SU-DHL-6 (cell line): ENCODE measurements around the gene SLC5A2.

Source experiments
- H2AFZ ChIP-seq: fragments of 200-600 bp; sonication (generic); 2 replicates; pipeline ENCODE4 v1.6.1; 2014; ENCODE audit warnings: low read depth, mild to moderate bottlenecking, moderate library complexity, mixed read lengths, antibody characterized with exemption, low read length; ENCODE audit not compliant: severe bottlenecking
- H3F3A ChIP-seq: fragments of 200-600 bp; shearing (Covaris generic); 2 replicates; pipeline ENCODE4 v1.6.0; 2016; ENCODE audit warnings: antibody characterized with exemption, mild to moderate bottlenecking; ENCODE audit not compliant: insufficient read depth
- H3K27ac ChIP-seq: fragments of 200-600 bp; sonication (generic); 2 replicates; pipeline ENCODE4 v1.5.1; 2016; ENCODE audit warnings: low read depth, mild to moderate bottlenecking, low read length, moderate library complexity, mixed read lengths
- H3K27me3 ChIP-seq: fragments of 200-600 bp; sonication (generic), shearing (Covaris generic); 2 replicates; pipeline ENCODE4 v1.6.0; 2014; ENCODE audit warnings: mild to moderate bottlenecking, low read length
- H3K36me3 ChIP-seq: fragments of 200-600 bp; sonication (generic); 2 replicates; pipeline ENCODE4 v1.6.1; 2014; ENCODE audit warnings: mild to moderate bottlenecking, low read length, mixed read lengths
- H3K4me2 ChIP-seq: fragments of 300-600, 200-600 bp; shearing (Covaris generic), sonication (generic); 2 replicates; pipeline ENCODE4 v1.6.0; 2014; ENCODE audit warnings: low read length, low read depth, mild to moderate bottlenecking; ENCODE audit not compliant: poor library complexity, severe bottlenecking
- H3K4me3 ChIP-seq: fragments of 200-600 bp; sonication (generic); 2 replicates; pipeline ENCODE4 v1.5.1; 2014; ENCODE audit warnings: antibody characterized with exemption, low read length, mild to moderate bottlenecking, mixed read lengths; ENCODE audit not compliant: insufficient read depth, poor library complexity, severe bottlenecking
- H3K79me2 ChIP-seq: fragments of 200-600 bp; sonication (generic); 2 replicates; pipeline ENCODE4 v1.6.1; 2014; ENCODE audit warnings: mild to moderate bottlenecking, low read length, moderate library complexity; ENCODE audit not compliant: insufficient read depth
- H3K9ac ChIP-seq: fragments of 200-600 bp; sonication (generic); 2 replicates; pipeline ENCODE4 v1.7.0; 2014; ENCODE audit warnings: mild to moderate bottlenecking, low read length
- H3K9me2 ChIP-seq: fragments of 200-600 bp; sonication (generic); replicated peaks from 2 replicates; pipeline ENCODE4 v1.6.1; 2014; ENCODE audit warnings: low read length; ENCODE audit not compliant: insufficient read depth
- H3K9me3 ChIP-seq: fragments of 200-600 bp; sonication (generic); 2 replicates; pipeline ENCODE4 v1.6.1; 2014; ENCODE audit warnings: low read length, mixed read lengths; ENCODE audit not compliant: insufficient read depth
- H4K20me1 ChIP-seq: fragments of 200-600 bp; sonication (generic); 2 replicates; pipeline ENCODE4 v1.6.1; 2014; ENCODE audit warnings: low read depth, mild to moderate bottlenecking, antibody characterized with exemption, low read length, moderate library complexity, mixed read lengths
- EZH2phosphoT487 ChIP-seq: fragments of 200-600 bp; sonication (generic), shearing (Covaris generic); conservative IDR thresholded peaks from 2 replicates; pipeline ENCODE4 v1.6.1; 2018; ENCODE audit warnings: mild to moderate bottlenecking, antibody characterized with exemption, low read length, moderate library complexity, mixed read lengths
- TF ChIP-seq, protein P1 (sequence below): fragments of 200-600 bp; sonication (generic); IDR thresholded peaks from one replicate; pipeline ENCODE4 v1.5.1; 2017; ENCODE audit warnings: antibody characterized with exemption, mild to moderate bottlenecking, low read length, moderate library complexity; ENCODE audit not compliant: insufficient read depth, poor library complexity, severe bottlenecking

Gene SLC5A2

DNA sequence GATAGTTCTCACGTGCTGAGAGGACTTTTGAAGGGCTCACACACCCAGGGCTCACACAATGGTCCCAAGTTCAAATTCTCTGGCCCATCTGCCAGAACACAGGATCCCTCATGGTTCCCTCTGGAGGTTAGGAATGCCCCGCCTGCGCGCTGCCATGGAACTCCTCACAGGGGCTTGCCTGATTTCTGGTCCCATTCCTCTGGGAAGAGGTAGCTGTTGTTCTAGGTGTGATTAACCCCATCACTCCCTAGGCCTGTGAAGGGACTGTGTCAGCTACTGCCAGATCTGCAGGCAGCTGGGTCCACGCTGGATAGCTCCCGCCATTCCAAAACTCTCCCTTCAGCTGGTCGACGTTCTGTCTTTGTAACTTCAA, 25.9 kb upstream of the SLC5A2 start:
- no peak for TF ChIP-seq EZH2phosphoT487
- TF ChIP-seq, protein P1, sequence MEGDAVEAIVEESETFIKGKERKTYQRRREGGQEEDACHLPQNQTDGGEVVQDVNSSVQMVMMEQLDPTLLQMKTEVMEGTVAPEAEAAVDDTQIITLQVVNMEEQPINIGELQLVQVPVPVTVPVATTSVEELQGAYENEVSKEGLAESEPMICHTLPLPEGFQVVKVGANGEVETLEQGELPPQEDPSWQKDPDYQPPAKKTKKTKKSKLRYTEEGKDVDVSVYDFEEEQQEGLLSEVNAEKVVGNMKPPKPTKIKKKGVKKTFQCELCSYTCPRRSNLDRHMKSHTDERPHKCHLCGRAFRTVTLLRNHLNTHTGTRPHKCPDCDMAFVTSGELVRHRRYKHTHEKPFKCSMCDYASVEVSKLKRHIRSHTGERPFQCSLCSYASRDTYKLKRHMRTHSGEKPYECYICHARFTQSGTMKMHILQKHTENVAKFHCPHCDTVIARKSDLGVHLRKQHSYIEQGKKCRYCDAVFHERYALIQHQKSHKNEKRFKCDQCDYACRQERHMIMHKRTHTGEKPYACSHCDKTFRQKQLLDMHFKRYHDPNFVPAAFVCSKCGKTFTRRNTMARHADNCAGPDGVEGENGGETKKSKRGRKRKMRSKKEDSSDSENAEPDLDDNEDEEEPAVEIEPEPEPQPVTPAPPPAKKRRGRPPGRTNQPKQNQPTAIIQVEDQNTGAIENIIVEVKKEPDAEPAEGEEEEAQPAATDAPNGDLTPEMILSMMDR, result no peak
- Histone ChIP-seq H3K9me2 (no peaks in the 10 kb centered on the region), H4K20me1 (peaks cover 11% of the 10 kb centered on the region; the same call in 1 of the 2 replicates), H3K27me3 (no peaks in the 10 kb centered on the region), H3K27ac (no peak overlapping the region), H3K36me3 (no peaks in the 10 kb centered on the region), H3K9ac (no peak overlapping the region), H3K4me3 (no peak overlapping the region), H3K9me3 (no peaks in the 10 kb centered on the region), H3K4me2 (peak overlapping the region; percentile 79), H2AFZ (no peak overlapping the region), H3K79me2 (peaks cover 38% of the 10 kb centered on the region), H3F3A (0 out of 2 replicates have a peak, but pooled peaks cover 8% of the 10 kb centered on the region)

DNA sequence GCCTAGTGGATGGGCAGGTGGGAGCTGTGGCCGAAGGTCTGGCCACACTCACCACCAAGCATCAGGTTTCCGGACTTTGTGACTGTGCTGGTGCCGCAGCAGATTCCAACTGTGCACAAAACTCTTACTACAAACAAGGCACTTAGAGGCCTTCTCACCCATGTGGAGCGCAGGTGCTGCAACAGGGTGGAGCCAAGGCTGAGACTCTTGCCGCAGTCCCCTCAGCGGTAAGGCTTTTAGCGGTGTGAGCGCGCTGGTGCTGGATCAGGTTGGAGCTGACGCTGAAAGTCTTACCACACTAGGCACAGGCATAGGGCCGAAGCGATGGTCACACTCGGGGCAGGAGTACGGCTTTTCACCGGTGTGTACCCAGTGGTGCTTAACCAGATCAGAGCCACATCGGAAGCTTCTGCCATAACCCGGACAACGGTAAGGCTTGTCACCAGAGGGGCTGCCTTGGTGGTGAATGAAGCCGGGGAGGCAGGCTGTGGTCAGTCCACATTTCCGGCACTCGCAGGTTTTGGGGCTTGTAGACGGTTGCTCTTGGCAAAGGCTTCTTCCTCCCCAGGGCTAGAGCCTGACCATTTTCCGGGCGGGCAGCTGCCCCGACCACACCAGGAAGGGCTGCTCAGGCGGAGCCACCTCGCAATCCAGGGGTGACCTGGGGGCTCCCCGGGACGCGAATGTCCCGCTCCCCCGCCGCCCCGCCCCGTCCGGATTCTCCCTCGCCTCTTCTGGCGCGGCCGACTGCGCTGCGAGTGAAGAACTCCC, 24.7 kb upstream of the SLC5A2 start:
- H3K9me2 ChIP-seq, result no peaks in the 10 kb centered on the region
- H3K9ac ChIP-seq, result peak overlapping the region; percentile 82
- 0 out of 2 replicates have a peak, but pooled peaks cover 8% of the 10 kb centered on the region for H3F3A ChIP-seq
- H3K9me3 ChIP-seq, result no peaks in the 10 kb centered on the region
- H3K27me3 ChIP-seq, result no peaks in the 10 kb centered on the region
- peak overlapping the region; percentile 79 for H2AFZ ChIP-seq
- H3K4me3 ChIP-seq, result peak overlapping the region; percentile 78
- no peaks in the 10 kb centered on the region for H3K36me3 ChIP-seq
- peaks cover 11% of the 10 kb centered on the region; the same call in 1 of the 2 replicates for H4K20me1 ChIP-seq
- H3K4me2 ChIP-seq, result peak overlapping the region; percentile 79
- H3K27ac ChIP-seq, result peak overlapping the region; percentile 87
- no peak for TF ChIP-seq EZH2phosphoT487
- TF ChIP-seq, protein P1, result no peak
- peaks cover 38% of the 10 kb centered on the region for H3K79me2 ChIP-seq

DNA sequence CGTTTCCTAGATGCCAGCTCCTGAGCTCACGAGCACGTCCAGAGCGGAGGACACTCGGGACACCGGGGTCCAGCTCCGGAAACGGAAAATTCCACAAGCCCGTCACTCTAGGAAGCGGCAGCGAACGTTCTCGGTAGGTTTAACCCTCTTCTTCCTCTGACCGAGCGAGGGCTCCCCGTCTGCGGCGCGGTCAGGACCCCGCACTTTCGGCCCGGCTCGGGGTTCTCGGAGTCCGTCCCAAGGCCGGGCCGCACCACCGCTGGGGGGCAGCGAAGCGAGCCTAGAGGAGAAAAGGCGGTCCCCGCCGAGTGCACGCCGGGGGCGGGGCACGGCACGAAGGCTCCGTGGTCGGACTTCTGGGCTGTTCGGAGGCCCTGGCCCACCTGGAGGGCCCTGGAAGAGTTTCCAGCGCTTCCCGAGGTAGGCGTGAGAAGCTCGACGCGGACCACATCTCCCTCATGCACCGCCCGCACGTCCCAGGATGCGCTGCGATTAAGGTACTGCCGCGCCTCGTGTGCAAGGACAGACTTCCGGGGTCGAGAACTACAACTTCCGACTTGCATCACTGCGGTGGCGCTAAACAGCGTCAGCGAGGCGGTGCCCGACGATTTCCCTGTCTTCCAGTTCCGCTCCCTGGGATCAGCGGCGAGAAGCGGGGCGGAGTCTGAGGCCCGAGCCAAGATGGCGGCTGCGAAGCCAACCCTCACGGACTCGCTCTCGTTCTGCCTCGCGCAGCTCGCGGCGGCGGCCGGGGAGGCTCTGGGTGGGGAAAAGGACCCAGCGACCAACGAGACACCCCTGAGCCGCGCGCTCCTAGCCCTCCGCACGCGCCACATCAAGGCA, 23.9 kb upstream of the SLC5A2 start, which contains the start of gene ARMC5:
Gene ARMC5 (plus strand): TSS at position 658 of the 843 bp plus-strand sequence. CDS start 24 bp downstream, at position 682.
- no peaks in the 10 kb centered on the region for H3K36me3 ChIP-seq
- H3K9me2 ChIP-seq, result no peaks in the 10 kb centered on the region
- no peaks in the 10 kb centered on the region for H3K27me3 ChIP-seq
- H4K20me1 ChIP-seq, result peaks cover 11% of the 10 kb centered on the region; the same call in 1 of the 2 replicates
- no peaks in the 10 kb centered on the region for H3K9me3 ChIP-seq
- TF ChIP-seq EZH2phosphoT487, result no peak
- TF ChIP-seq, protein P1, result peak; percentile 67
- H3K27ac ChIP-seq, result peak within 1 kb of the TSS; percentile 87
- H3K79me2 ChIP-seq, result peaks cover 38% of the 10 kb centered on the region
- H3K4me3 ChIP-seq, result peak within 1 kb of the TSS; percentile 78
- 0 out of 2 replicates have a peak, but pooled peaks cover 8% of the 10 kb centered on the region for H3F3A ChIP-seq
- H3K4me2 ChIP-seq, result peak within 1 kb of the TSS; percentile 79
- H3K9ac ChIP-seq, result peak within 1 kb of the TSS; percentile 82
- H2AFZ ChIP-seq, result peak within 1 kb of the TSS; percentile 79
